HepG2 (cell line): ENCODE data around the gene CLEC9A. TPM values are rescaled to one million over a fixed set of nuclear protein-coding genes. Genes with fewer than 3 reads are reported as not detected.

ENCODE experiments used
- ATAC-seq: fragments of 200-7000 bp; cut with Tn5 transposase; 3 replicates; pipeline ENCODE4 v1.9.1; 2020; ENCODE audit warnings: mild to moderate bottlenecking, moderate library complexity
- BruUV-seq: library from RNA; stranded (reverse); fragments of 400-500 nt; replicated peaks from 2 replicates; lab custom pipeline; 2021; lab: Mats Ljungman, UMichigan
- CTCF ChIA-PET: fragments of 300-600 bp; formaldehyde crosslinking; extraction: SDS; loops from one replicate; lab custom pipeline; 2021; ENCODE audit warnings: low total read pairs, inconsistent platforms, low intra/inter-chr PET ratio; lab: Yijun Ruan, JAX
- POLR2A ChIA-PET: fragments of 350-600 bp; sonication (Branson Sonifier 250); formaldehyde crosslinking; loops from one replicate; lab custom pipeline; 2020; ENCODE audit warnings: antibody characterized with exemption, inconsistent platforms; lab: Yijun Ruan, JAX
- DNase-seq: peaks from one replicate; pipeline ENCODE4 v3.0.0-alpha.2; 2015; ENCODE audit warnings: low spot score
- FAIRE-seq: peaks from 3 replicates; lab custom pipeline; 2011; peaks lifted over from hg19 to GRCh38; lab: Jason Lieb, UNC
- H2AFZ ChIP-seq: one replicate; pipeline ENCODE4 v1.6.1; 2011; ENCODE audit warnings: low read length, inconsistent platforms
- H3K27ac ChIP-seq: fragments of 300-600 bp; 3 replicates; pipeline ENCODE4 v1.8.0; 2011; ENCODE audit warnings: mixed run types, mild to moderate bottlenecking, mixed read lengths, low read length, inconsistent platforms; ENCODE audit not compliant: insufficient read depth; ENCODE audit errors: extremely low read length
- H3K27me3 ChIP-seq, 2 experiments: fragments of 200-600 bp in 1 of 2; 2 replicates in 1 of 2; 3 replicates in 1 of 2; pipeline versions ENCODE4 v1.6.0 to v1.8.0; 2011; ENCODE audit warnings: low read length in 2 of 2, mild to moderate bottlenecking in 2 of 2, moderate library complexity in 2 of 2, inconsistent platforms in 1 of 2; ENCODE audit not compliant: insufficient read depth in 2 of 2, control insufficient read depth in 1 of 2
- H3K36me3 ChIP-seq, 2 experiments: fragments of 200-600 bp in 1 of 2; replicated peaks in 1 of 2; 2 replicates in 1 of 2; 3 replicates in 1 of 2; pipeline versions ENCODE4 v1.5.1 to v1.8.0; 2011; ENCODE audit warnings: low read length in 2 of 2, inconsistent platforms in 1 of 2; ENCODE audit not compliant: insufficient read depth in 2 of 2, control insufficient read depth in 1 of 2
- H3K4me1 ChIP-seq: 2 replicates; pipeline ENCODE4 v1.5.1; 2012; ENCODE audit warnings: low read length, inconsistent platforms; ENCODE audit not compliant: insufficient read depth
- H3K4me2 ChIP-seq: 2 replicates; pipeline ENCODE4 v1.6.0; 2011; ENCODE audit warnings: low read depth, low read length, inconsistent platforms
- H3K4me3 ChIP-seq, 3 experiments: fragments of 200-600 bp in 1 of 3; sonication (generic), shearing (Covaris generic) in 1 of 3; replicated peaks in 1 of 3; 2 replicates each; pipeline ENCODE4 v1.5.1; 2011 to 2016; ENCODE audit warnings: low read length in 3 of 3, inconsistent platforms in 2 of 3, low read depth in 2 of 3, mild to moderate bottlenecking in 2 of 3, control low read depth in 1 of 3, mixed read lengths in 1 of 3; ENCODE audit not compliant: insufficient read depth in 1 of 3
- H3K79me2 ChIP-seq: one replicate; pipeline ENCODE4 v1.6.1; 2011; ENCODE audit warnings: low read length, inconsistent platforms; ENCODE audit not compliant: insufficient read depth
- H3K9ac ChIP-seq: 2 replicates; pipeline ENCODE4 v1.6.0; 2011; ENCODE audit warnings: mild to moderate bottlenecking, low read depth, low read length, inconsistent platforms; ENCODE audit not compliant: insufficient read depth
- H3K9me3 ChIP-seq: 2 replicates; pipeline ENCODE4 v1.5.1; 2012; ENCODE audit warnings: mild to moderate bottlenecking, low read length
- H4K20me1 ChIP-seq: 2 replicates; pipeline ENCODE4 v1.6.0; 2011; ENCODE audit warnings: inconsistent platforms, mild to moderate bottlenecking, low read length, moderate library complexity; ENCODE audit not compliant: insufficient read depth
- DMAP1 ChIP-seq: IDR thresholded peaks from 2 replicates; pipeline ENCODE4 v1.6.1; 2016
- EEA1 ChIP-seq: sonication (generic); formaldehyde crosslinking; IDR thresholded peaks from 2 replicates; pipeline ENCODE4 v1.5.1; 2020; ENCODE audit warnings: mild to moderate bottlenecking, missing genetic modification reagents, borderline replicate concordance
- HIVEP1 ChIP-seq: sonication (generic); formaldehyde crosslinking; IDR thresholded peaks from 2 replicates; pipeline ENCODE4 v1.4.0; 2020; ENCODE audit warnings: mild to moderate bottlenecking, missing genetic modification reagents
- IKZF1 ChIP-seq: fragments of 450-650 bp; IDR thresholded peaks from 2 replicates; pipeline ENCODE4 v1.7.1; 2016
- MIER2 ChIP-seq: IDR thresholded peaks from 2 replicates; pipeline ENCODE4 v1.6.1; 2016; ENCODE audit warnings: missing biosample characterization, missing genetic modification reagents
- PHB2 ChIP-seq: fragments of 450-650 bp; IDR thresholded peaks from 2 replicates; pipeline ENCODE4 v1.6.1; 2018; ENCODE audit not compliant: partially characterized antibody
- PRDM15 ChIP-seq: sonication (generic); formaldehyde crosslinking; IDR thresholded peaks from 2 replicates; pipeline ENCODE4 v1.4.0; 2020; ENCODE audit warnings: missing genetic modification reagents
- SP140L ChIP-seq: sonication (generic); formaldehyde crosslinking; IDR thresholded peaks from 2 replicates; pipeline ENCODE4 v1.4.0; 2020; ENCODE audit warnings: missing genetic modification reagents, borderline replicate concordance
- SPEN ChIP-seq: sonication (generic); formaldehyde crosslinking; IDR thresholded peaks from 2 replicates; pipeline ENCODE4 v1.5.1; 2020; ENCODE audit warnings: low read depth, mild to moderate bottlenecking, missing genetic modification reagents
- SRSF4 ChIP-seq: fragments of 200-400 bp; formaldehyde crosslinking; IDR thresholded peaks from one replicate; pipeline ENCODE4 v1.6.1; 2018; ENCODE audit warnings: mild to moderate bottlenecking, low read depth, low read length, moderate library complexity; ENCODE audit not compliant: poor library complexity, severe bottlenecking
- ZBTB1 ChIP-seq: sonication (generic); formaldehyde crosslinking; IDR thresholded peaks from 2 replicates; pipeline ENCODE4 v1.4.0; 2020; ENCODE audit warnings: missing genetic modification reagents, borderline replicate concordance
- ZNF350 ChIP-seq: sonication (generic); formaldehyde crosslinking; IDR thresholded peaks from 2 replicates; pipeline ENCODE4 v1.4.0; 2020; ENCODE audit warnings: mild to moderate bottlenecking, low read depth, missing genetic modification reagents, borderline replicate concordance
- ZNF354B ChIP-seq: sonication (generic); formaldehyde crosslinking; IDR thresholded peaks from 2 replicates; pipeline ENCODE4 v1.8.0; 2022; ENCODE audit warnings: mild to moderate bottlenecking, missing genetic modification reagents
- ZNF530 ChIP-seq: sonication (generic); formaldehyde crosslinking; IDR thresholded peaks from 2 replicates; pipeline ENCODE4 v1.5.0; 2020; ENCODE audit warnings: low read depth, mild to moderate bottlenecking, missing genetic modification reagents
- ZNF777 ChIP-seq: sonication (generic); formaldehyde crosslinking; IDR thresholded peaks from 2 replicates; pipeline ENCODE4 v1.4.0; 2020; ENCODE audit warnings: missing genetic modification reagents
- ZNF800 ChIP-seq: sonication (generic); formaldehyde crosslinking; IDR thresholded peaks from 2 replicates; pipeline ENCODE4 v1.4.0; 2020; ENCODE audit warnings: missing genetic modification reagents
- WGBS: methylation state at CpG from one replicate; pipeline ENCODE4 v1.1.6; 2017; ENCODE audit warnings: low lambda C conversion rate; 5-methylcytosine and 5-hydroxymethylcytosine counted together
- in situ Hi-C: cut with HindIII; loops from 2 replicates; pipeline ENCODE4 v1.10.0; 2017; ENCODE audit warnings: low pct_unique_long_range_greater_than_20kb; ENCODE audit not compliant: extremely low pct_ligation_motif_present
- intact Hi-C: fragments of 100-400 bp; cut with micrococcal nuclease; formaldehyde crosslinking; loops from one replicate; pipeline ENCODE4 v1.10.0; 2022; ENCODE audit not compliant: unreplicated experiment
- polyA plus RNA-seq, 8 experiments: library from polyadenylated mRNA; depleted of rRNA in 3 of 8; stranded (reverse) in 7 of 8; unstranded in 1 of 8; fragments of >200 nt; fragmentation: Illumina TruSeq in 4 of 8; extraction: Trizol in 4 of 8; gene quantifications; 2 replicates each; pipeline versions ENCODE4 v1.2.1 to v1.2.3, GENCODE V29; 2011 to 2016; ENCODE audit warnings: low read depth in 4 of 8, missing spikeins in 1 of 8, mixed read lengths in 1 of 8; ENCODE audit not compliant: insufficient read depth in 1 of 8
- total RNA-seq, 5 experiments: library from RNA; depleted of rRNA; stranded (reverse); fragments of >200 nt; fragmentation: Illumina TruSeq; extraction: Trizol; gene quantifications; 2 replicates each; pipeline ENCODE4 v1.2.3, GENCODE V29; 2016; ENCODE audit warnings: low read depth in 1 of 5

CLEC9A gene
- total and polyA plus RNA-seq, 2 of the 13 experiments (the other 11 are each of a cell fraction or from before 2014, with no cell fraction given), result not detected

- no peaks in the 10 kb centered on the region for H3K4me1 ChIP-seq
- intact Hi-C loops, result no loop called here
- no peak overlapping the region for H2AFZ ChIP-seq
- no peak overlapping the region for H3K4me2 ChIP-seq
- no peaks in the 10 kb centered on the region for H3K9me3 ChIP-seq
- H3K27ac ChIP-seq, result no peak overlapping the region
- H3K4me3 ChIP-seq, result no peak overlapping the region
- FAIRE-seq, result no peak
- no peaks in the 10 kb centered on the region for H3K27me3 ChIP-seq
- DNase-seq, result no peak
- in situ Hi-C loops, result no loop called here
- no peaks in the 10 kb centered on the region for H3K36me3 ChIP-seq
- H3K79me2 ChIP-seq, result no peaks in the 10 kb centered on the region
- CTCF ChIA-PET, result no interaction called here
- no peak for ATAC-seq
- no peak overlapping the region for H3K9ac ChIP-seq
- no TSS peak for BruUV-seq
- TF ChIP-seq SPEN, result no peak
- no peak for TF ChIP-seq ZNF777 (CRISPR knock-in tag)
- TF ChIP-seq ZNF800, result no peak
- TF ChIP-seq ZNF354B (CRISPR knock-in tag), result no peak
- POLR2A ChIA-PET, result no interaction called here
- no peaks in the 10 kb centered on the region for H4K20me1 ChIP-seq
Measured at GRCh38 chr12:10042167-10042566, 11.7 kb downstream of the CLEC9A start.

GRCh38 chr12:10048526-10048925, 18.0 kb downstream of the CLEC9A start:
- no peak for DNase-seq
- CTCF ChIA-PET, result no interaction called here
- H3K4me2 ChIP-seq, result no peak overlapping the region
- POLR2A ChIA-PET, result no interaction called here
- in situ Hi-C loops, result no loop called here
- BruUV-seq, result no TSS peak
- H3K4me3 ChIP-seq, result no peak overlapping the region
- H4K20me1 ChIP-seq, result no peaks in the 10 kb centered on the region
- H3K27ac ChIP-seq, result no peak overlapping the region
- no peak for FAIRE-seq
- no peak for ATAC-seq
- no peak overlapping the region for H3K9ac ChIP-seq
- no peaks in the 10 kb centered on the region for H3K27me3 ChIP-seq
- H3K79me2 ChIP-seq, result no peaks in the 10 kb centered on the region
- H3K9me3 ChIP-seq, result no peaks in the 10 kb centered on the region
- intact Hi-C loops, result no loop called here
- H3K4me1 ChIP-seq, result no peaks in the 10 kb centered on the region
- 28% methylated on average over 3 of the region's 3 CpGs for WGBS
- no peak overlapping the region for H2AFZ ChIP-seq
- no peaks in the 10 kb centered on the region for H3K36me3 ChIP-seq
- TF ChIP-seq SRSF4, result no peak
- no peak for TF ChIP-seq EEA1 (CRISPR knock-in tag)
- no peak for TF ChIP-seq DMAP1 (CRISPR knock-in tag)
- TF ChIP-seq ZNF530 (CRISPR knock-in tag), result no peak
- TF ChIP-seq PRDM15, result no peak
- no peak for TF ChIP-seq IKZF1
- TF ChIP-seq ZBTB1 (CRISPR knock-in tag), result no peak
- TF ChIP-seq MIER2, result no peak
- no peak for TF ChIP-seq HIVEP1
- TF ChIP-seq ZNF350 (CRISPR knock-in tag), result no peak
- TF ChIP-seq SP140L, result no peak
- no peak for TF ChIP-seq PHB2
